Dedifferentiated amniotic fluid mesenchymal stem cell (primary cell): ENCODE results near the gene RUFY3.
"Not testable (repeated sequence)": the region's sequence is repeated elsewhere in the genome, so short reads cannot be mapped to it uniquely, and the experiment has no call there.

Source experiments
- DNase-seq: peaks from one replicate; pipeline ENCODE4 v3.0.0-alpha.2; 2016; ENCODE audit errors: extremely low spot score

The RUFY3 gene

GRCh38 chr4:70737409-70737808, 15.6 kb downstream of the RUFY3 start:
- DNase-seq = no peak

GRCh38 chr4:70739496-70740337, 18.0 kb downstream of the RUFY3 start:
- no peak for DNase-seq

- peak; percentile 49 for DNase-seq
These were observed 20.3 kb downstream of the RUFY3 start for GRCh38 chr4:70741867-70742658.

GRCh38 chr4:70743731-70744130, 22.0 kb downstream of the RUFY3 start:
- DNase-seq = no peak

GRCh38 chr4:70746179-70746839, 24.5 kb downstream of the RUFY3 start:
- peak; percentile 36 for DNase-seq

GRCh38 chr4:70747874-70748273, 26.1 kb downstream of the RUFY3 start:
- DNase-seq = no peak

GRCh38 chr4:70749313-70749712, 27.5 kb downstream of the RUFY3 start:
- DNase-seq = no peak

GRCh38 chr4:70752236-70752635, 30.5 kb downstream of the RUFY3 start:
- DNase-seq = no peak

- no peak for DNase-seq
These were observed 31.9 kb downstream of the RUFY3 start for GRCh38 chr4:70753630-70754029.

- DNase-seq = no peak
These were observed 32.7 kb downstream of the RUFY3 start for GRCh38 chr4:70754470-70754869.

- no peak for DNase-seq
These were observed 33.4 kb downstream of the RUFY3 start for GRCh38 chr4:70754990-70755688.

GRCh38 chr4:70759126-70759525, 37.4 kb downstream of the RUFY3 start:
- no peak for DNase-seq

GRCh38 chr4:70759627-70760026, 37.9 kb downstream of the RUFY3 start:
- no peak for DNase-seq

- no peak for DNase-seq
These were observed 38.9 kb downstream of the RUFY3 start for GRCh38 chr4:70760662-70761061.

- no peak for DNase-seq
These were observed 39.6 kb downstream of the RUFY3 start for GRCh38 chr4:70761276-70761816.

- DNase-seq = no peak
These were observed 43.6 kb downstream of the RUFY3 start for GRCh38 chr4:70765368-70765767.

- DNase-seq = no peak
These were observed 46.7 kb downstream of the RUFY3 start for GRCh38 chr4:70768301-70768948.

GRCh38 chr4:70769396-70769795, 47.6 kb downstream of the RUFY3 start:
- not testable (repeated sequence) for DNase-seq

- no peak for DNase-seq
These were observed 51.3 kb downstream of the RUFY3 start for GRCh38 chr4:70772929-70773555.

GRCh38 chr4:70778888-70779422, 57.2 kb downstream of the RUFY3 start:
- no peak for DNase-seq
